Activated naive CD8-positive, alpha-beta T cell (primary cell): ENCODE data around the gene COG5.
"Not testable (repeated sequence)": the region's sequence is repeated elsewhere in the genome, so short reads cannot be mapped to it uniquely, and the experiment has no call there.

Source experiments
- H3K27ac Mint-ChIP-seq: one replicate; pipeline ENCODE4 v1.8.0; 2021; ENCODE audit warnings: mixed read lengths
- H3K27me3 Mint-ChIP-seq: one replicate; pipeline ENCODE4 v1.8.0; 2021; ENCODE audit warnings: mixed read lengths
- H3K36me3 Mint-ChIP-seq: one replicate; pipeline ENCODE4 v1.8.0; 2021; ENCODE audit warnings: mixed read lengths
- H3K4me1 Mint-ChIP-seq: one replicate; pipeline ENCODE4 v1.8.0; 2021; ENCODE audit warnings: low read depth, mixed read lengths
- H3K4me3 Mint-ChIP-seq: one replicate; pipeline ENCODE4 v1.8.0; 2021; ENCODE audit warnings: mild to moderate bottlenecking, mixed read lengths
- H3K9me3 Mint-ChIP-seq: one replicate; pipeline ENCODE4 v1.8.0; 2021; ENCODE audit warnings: low read depth, mixed read lengths

The COG5 gene

DNA sequence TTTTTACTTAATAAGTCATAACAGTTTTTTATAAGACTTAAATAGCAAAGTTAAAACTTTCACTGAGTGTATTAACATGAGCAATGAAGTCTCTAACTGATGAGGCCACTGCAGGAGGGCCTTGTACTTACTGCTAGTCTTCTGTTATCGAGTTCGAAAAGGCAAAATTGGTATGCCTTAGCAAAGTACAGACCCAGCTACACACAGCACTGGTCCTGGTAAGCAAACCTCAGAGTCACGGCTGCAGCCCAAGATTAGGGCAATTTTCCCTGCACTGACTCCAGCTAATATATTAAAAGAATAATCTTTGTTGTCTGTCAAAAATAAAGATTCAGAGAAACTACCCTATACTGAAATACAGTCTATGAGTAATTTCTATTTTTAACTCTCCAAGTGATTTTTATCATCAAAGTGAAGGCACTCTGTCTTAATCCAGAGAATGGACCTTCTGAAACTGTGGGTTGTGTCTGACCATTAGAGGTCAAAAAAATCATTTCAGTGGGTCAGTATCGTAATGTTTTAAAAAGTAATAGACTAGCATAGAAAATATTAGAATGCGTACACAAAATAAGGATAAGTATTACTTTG, 309.2 kb downstream of the COG5 start:
- peaks cover 6% of the 10 kb centered on the region for H3K36me3 Mint-ChIP-seq
- no peaks in the 10 kb centered on the region for H3K27me3 Mint-ChIP-seq
- no peaks in the 10 kb centered on the region for H3K9me3 Mint-ChIP-seq
- H3K27ac Mint-ChIP-seq, result no peak overlapping the region
- H3K4me1 Mint-ChIP-seq, result peaks cover 7% of the 10 kb centered on the region
- no peak overlapping the region for H3K4me3 Mint-ChIP-seq

DNA sequence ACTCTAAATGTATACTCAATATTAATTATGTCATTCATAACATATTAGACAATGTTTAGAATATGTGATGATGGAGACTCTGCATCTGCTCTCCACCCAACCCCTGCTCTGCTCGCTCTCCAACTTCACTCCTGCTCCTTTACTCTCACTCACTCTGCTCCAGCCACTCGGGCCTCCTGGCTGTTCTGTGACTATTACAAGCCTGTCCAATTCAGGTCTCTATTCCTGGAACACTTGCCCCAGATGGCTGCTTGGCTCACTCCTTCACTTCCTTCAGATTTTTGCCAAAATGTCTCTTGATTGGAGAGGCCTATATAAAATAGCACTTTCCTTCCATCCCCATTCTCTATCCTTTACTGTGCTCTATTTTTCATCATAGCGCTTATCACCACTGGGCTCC, 310.1 kb downstream of the COG5 start:
- peaks cover 7% of the 10 kb centered on the region for H3K4me1 Mint-ChIP-seq
- H3K9me3 Mint-ChIP-seq, result no peaks in the 10 kb centered on the region
- no peak overlapping the region for H3K27ac Mint-ChIP-seq
- H3K36me3 Mint-ChIP-seq, result peaks cover 6% of the 10 kb centered on the region
- H3K27me3 Mint-ChIP-seq, result no peaks in the 10 kb centered on the region
- H3K4me3 Mint-ChIP-seq, result no peak overlapping the region

DNA sequence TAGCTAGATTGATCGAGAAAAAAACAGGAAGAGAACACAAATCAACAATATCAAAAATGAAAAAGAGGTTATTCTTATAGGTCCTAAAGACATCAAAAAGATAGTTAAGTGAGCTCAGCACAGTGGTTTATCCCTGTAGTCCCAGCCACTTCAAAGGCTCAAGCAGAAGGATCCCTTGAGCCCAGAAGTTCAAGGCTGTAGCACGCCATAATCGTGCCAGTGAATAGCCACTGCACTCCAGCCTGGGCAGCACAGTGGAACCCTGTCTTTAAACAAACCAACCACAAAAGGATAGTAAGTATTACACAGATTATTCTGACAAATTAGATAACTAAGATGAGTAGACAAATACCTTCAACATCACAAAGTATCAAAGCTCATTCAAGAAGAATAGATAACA, 311.8 kb downstream of the COG5 start:
- H3K36me3 Mint-ChIP-seq, result peaks cover 17% of the 10 kb centered on the region
- no peak overlapping the region for H3K4me3 Mint-ChIP-seq
- H3K4me1 Mint-ChIP-seq, result peaks cover 7% of the 10 kb centered on the region
- no peaks in the 10 kb centered on the region for H3K9me3 Mint-ChIP-seq
- H3K27ac Mint-ChIP-seq, result peak overlapping the region; percentile 41
- H3K27me3 Mint-ChIP-seq, result no peaks in the 10 kb centered on the region

DNA sequence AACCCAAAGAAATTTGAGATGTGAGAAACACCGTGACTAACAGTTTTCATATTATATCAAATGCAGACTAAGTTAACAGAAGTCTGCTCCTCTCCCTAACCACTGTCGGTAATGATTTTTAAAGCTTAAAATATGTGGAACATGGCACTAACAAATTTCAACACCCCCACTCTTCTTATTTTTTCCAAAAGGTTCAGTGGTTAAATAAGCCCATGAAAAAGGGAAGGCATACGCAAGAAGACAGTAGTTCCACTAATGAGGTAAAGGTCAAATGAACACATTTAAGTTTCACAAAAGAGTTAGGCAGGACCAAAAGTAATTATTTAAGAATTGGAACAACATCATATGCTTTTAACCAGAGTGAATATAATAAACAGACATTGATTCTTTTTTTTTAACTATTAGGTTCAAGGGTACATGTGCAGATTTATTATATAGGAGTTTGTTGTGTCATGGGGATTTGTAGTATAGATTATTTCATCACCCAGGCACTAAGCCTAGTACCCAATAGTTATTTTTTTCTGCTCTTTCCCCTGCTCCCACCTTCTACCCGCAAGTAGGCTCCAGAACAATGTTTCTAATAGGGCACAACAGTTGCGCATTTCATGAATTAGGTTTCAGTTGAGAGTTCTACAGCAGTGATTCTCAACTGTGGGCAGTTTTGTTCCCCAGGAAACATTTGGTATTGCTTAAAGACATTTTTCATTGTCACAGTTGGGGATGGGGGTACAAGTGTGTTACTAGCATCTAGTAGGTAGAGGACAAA, 315.0 kb downstream of the COG5 start:
- Mint-ChIP-seq H3K4me1 (peaks cover 6% of the 10 kb centered on the region), H3K27me3 (no peaks in the 10 kb centered on the region), H3K36me3 (peaks cover 45% of the 10 kb centered on the region), H3K9me3 (no peaks in the 10 kb centered on the region), H3K4me3 (no peak overlapping the region), H3K27ac (no peak overlapping the region)

DNA sequence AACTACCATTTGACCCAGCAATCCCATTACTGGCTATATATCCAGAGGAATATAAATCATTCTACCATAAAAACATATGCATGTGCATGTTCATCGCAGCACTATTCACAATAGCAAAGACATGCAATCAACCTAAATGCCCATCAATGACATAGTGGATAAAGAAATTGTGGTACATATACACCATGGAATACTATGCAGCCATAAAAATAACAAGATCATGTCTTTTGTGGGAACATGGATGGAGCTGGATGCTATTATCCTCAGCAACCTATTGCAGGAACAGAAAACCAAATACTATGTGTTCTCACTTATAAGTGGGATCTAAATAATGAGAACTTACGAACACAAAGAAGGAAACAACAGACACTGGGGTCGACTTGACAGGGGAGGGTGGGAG, 316.9 kb downstream of the COG5 start:
- H3K4me3 Mint-ChIP-seq, H3K9me3 Mint-ChIP-seq, H3K27me3 Mint-ChIP-seq, H3K4me1 Mint-ChIP-seq: not testable (repeated sequence)
- Mint-ChIP-seq H3K27ac (peak overlapping the region; percentile 51), H3K36me3 (peaks cover 51% of the 10 kb centered on the region)

DNA sequence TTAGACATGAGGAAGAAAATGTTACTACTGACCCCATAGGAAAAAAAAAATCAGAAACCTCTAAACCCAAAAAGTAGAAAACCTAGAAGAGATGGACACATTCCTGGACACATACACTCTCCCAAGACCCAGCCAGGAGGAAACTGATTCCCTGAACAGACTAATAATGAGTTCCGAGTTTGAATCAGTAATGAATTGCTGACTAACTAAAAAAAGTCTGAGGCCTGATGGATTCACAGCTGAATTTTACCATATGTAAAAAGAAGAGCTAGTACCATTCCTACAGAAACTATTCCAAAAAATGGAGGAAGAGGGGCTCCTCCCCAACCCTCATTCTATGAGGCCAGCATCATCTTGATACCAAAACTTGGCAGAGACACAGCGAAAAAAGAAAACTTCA, 319.1 kb downstream of the COG5 start:
- peaks cover 56% of the 10 kb centered on the region for H3K36me3 Mint-ChIP-seq
- H3K27ac Mint-ChIP-seq, result no peak overlapping the region

DNA sequence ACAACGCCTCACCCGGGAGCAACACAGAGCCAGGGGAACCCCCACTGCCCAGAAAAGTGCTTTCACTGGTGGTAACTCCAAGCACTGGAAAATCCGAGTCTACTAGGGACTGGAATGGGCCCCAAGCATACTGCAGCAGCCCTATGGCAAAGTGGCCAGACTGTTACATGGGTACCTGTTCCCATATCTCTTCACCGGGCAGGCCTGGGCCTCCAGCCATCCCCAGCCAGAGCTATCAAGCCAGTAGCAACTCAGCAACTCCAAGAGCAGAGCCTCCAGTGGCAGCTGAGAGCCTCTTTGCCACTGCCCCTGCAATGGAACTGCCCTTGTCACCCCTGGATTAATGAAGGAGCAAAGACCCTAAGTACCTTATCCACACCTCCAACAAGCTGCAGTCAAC, 321.5 kb downstream of the COG5 start:
- Mint-ChIP-seq H3K27ac (no peak overlapping the region), H3K27me3 (no peaks in the 10 kb centered on the region), H3K4me1 (no peaks in the 10 kb centered on the region), H3K9me3 (no peaks in the 10 kb centered on the region), H3K4me3 (no peak overlapping the region), H3K36me3 (peaks cover 52% of the 10 kb centered on the region)

More for the DNA sequence above, 319.1 kb downstream of the COG5 start:
- Mint-ChIP-seq H3K9me3 (no peaks in the 10 kb centered on the region), H3K27me3 (no peaks in the 10 kb centered on the region), H3K4me3 (no peak overlapping the region), H3K4me1 (no peaks in the 10 kb centered on the region)

DNA sequence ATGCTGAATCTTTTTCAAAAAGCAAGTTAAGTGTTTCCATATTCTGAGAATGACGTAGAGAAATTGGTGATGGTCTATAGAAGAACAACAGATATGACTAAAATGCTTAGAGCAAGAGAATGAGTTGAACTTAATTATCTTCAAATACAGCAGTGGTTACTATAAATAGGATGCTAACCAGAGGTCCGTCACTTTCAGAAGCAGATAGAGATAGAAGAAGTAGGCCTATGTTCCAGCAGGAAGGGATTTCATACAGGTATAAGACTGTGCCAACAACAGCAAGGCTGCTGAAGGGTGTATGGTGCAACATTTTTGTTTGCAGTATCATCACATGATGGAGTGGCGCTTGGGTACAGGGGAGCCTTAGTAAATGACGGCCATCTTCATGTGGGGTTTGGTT, 326.3 kb downstream of the COG5 start:
- Mint-ChIP-seq H3K9me3 (no peaks in the 10 kb centered on the region), H3K27me3 (no peaks in the 10 kb centered on the region), H3K27ac (no peak overlapping the region), H3K4me1 (no peaks in the 10 kb centered on the region), H3K36me3 (peaks cover 15% of the 10 kb centered on the region), H3K4me3 (no peak overlapping the region)

DNA sequence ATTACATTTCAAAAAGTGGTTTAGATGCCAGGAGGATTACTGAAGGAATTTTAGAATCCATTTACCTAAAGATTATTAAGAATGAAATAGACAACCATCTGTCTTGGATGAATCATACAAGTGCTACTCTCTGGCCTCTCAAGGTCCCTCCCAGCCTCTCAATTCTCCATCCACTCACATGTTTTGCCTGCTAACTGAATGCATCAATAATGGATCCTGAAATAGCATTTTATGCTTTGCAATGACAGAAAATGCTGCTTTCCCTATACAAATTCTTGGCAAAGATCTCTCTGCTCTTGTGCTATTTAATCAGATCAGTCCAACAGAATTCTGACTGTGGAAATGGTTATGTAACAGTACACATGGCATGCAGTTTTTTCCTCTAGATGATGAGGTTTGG, 326.9 kb downstream of the COG5 start:
- no peak overlapping the region for H3K27ac Mint-ChIP-seq
- H3K4me1 Mint-ChIP-seq, result no peaks in the 10 kb centered on the region
- H3K4me3 Mint-ChIP-seq, result no peak overlapping the region
- no peaks in the 10 kb centered on the region for H3K27me3 Mint-ChIP-seq
- H3K36me3 Mint-ChIP-seq, result peaks cover 15% of the 10 kb centered on the region
- H3K9me3 Mint-ChIP-seq, result no peaks in the 10 kb centered on the region

DNA sequence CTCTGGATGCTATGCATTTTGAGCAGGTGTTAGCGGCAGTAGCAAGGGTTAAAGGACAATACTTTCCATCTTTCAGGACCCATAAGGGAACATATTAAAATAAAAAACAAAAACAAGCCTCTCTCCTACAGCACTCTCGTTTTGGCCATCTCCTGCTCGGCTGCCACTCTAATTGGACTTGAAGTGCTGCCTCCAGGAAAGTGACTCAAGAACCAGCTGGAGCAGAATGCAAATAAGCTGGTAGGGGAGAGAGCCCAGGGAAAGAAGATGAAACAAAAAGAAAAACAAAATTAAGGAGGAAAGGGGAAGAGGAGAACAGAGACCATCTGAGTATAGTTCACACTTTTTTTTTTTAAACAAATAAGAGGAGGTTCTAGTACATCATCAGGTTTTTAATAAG, 329.3 kb downstream of the COG5 start:
- Mint-ChIP-seq H3K4me3 (no peak overlapping the region), H3K9me3 (no peaks in the 10 kb centered on the region), H3K27ac (no peak overlapping the region), H3K36me3 (peaks cover 10% of the 10 kb centered on the region), H3K4me1 (no peaks in the 10 kb centered on the region), H3K27me3 (no peaks in the 10 kb centered on the region)

DNA sequence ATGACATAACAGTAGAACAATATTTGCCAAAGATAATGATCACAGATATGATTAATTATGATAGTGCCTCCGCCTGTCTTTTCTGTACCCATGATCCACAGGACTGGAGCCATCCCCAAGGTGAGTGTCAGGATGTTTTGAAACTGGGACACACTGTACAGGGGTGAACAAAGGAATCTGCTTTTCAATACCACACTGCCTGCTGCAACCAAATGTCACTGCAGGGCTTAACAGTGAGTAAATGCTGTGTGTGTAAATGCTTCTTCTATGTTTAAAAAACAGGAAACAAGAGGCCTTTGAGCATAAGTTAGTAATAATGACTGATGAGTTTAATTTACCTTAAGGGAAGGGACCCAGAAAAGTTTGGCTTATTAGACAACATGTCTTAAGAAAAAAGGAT, 329.7 kb downstream of the COG5 start:
- Mint-ChIP-seq H3K27ac (no peak overlapping the region), H3K4me3 (no peak overlapping the region), H3K27me3 (no peaks in the 10 kb centered on the region), H3K36me3 (peaks cover 8% of the 10 kb centered on the region), H3K4me1 (no peaks in the 10 kb centered on the region), H3K9me3 (no peaks in the 10 kb centered on the region)

DNA sequence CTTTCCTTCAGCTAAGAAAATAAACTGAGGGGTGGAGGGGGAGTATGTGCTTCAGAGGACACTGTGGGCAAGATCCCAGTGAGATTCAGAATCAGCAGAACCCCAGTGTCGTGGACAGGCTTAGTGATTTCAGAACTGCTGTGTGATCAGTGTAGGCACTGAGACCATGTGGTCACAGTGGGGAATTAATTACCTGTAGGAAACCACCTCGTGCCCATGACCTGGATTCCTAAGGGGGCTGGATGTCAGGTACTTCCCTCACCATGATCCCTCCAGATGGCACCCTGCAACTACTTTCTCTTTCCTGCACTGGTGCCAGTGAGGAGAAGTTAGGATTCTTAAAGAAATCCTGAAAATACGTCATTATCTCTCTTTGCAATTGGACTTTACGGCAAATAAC, 330.5 kb downstream of the COG5 start:
- Mint-ChIP-seq H3K4me3 (no peak overlapping the region), H3K36me3 (peaks cover 13% of the 10 kb centered on the region), H3K27ac (no peak overlapping the region), H3K4me1 (no peaks in the 10 kb centered on the region), H3K9me3 (no peaks in the 10 kb centered on the region), H3K27me3 (no peaks in the 10 kb centered on the region)

DNA sequence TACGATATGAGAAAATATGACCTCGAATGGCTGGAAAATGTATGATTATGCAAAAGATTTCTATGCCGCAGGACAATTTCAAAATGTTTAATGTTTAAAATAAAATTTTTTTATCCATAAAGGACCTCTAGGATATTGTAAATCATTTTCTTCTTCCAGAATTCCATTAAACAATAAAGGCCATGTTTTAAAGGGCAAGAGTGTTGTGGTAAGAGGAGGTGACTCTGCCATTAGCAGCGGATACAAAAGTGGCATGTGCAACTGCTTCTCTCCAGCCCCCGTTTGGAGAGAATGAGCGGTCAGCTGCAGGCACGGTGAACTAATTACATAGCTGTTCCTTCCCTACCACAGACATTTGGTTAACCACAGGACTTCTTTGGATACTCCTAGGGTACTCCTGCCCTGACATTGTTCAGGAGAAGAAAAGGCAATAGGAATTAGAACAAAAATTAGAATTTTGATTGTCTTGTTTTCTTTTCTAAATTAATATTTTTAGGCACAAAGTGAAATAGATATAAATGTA, 331.1 kb downstream of the COG5 start:
- no peak overlapping the region for H3K27ac Mint-ChIP-seq
- H3K36me3 Mint-ChIP-seq, result peaks cover 13% of the 10 kb centered on the region
- H3K4me3 Mint-ChIP-seq, result no peak overlapping the region
- H3K4me1 Mint-ChIP-seq, result no peaks in the 10 kb centered on the region
- no peaks in the 10 kb centered on the region for H3K27me3 Mint-ChIP-seq
- no peaks in the 10 kb centered on the region for H3K9me3 Mint-ChIP-seq

DNA sequence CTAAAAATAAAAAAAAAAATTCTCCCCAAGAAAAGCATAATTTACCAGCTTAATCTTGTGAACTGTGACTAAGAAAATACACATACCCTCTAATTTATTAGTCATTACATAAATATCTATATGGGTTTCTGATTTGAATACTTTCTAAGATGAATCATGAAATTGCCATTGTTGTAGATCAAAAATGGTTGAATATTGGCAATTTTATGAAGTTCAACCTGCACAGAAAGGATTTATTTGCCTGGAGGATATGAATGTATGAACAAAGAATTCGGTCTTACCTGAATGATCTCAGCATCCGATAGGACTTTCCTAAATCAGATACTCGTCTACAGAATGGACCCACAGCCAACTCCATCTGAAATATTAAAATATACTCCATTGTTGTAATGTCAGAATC, 333.4 kb downstream of the COG5 start:
- H3K36me3 Mint-ChIP-seq, result peaks cover 12% of the 10 kb centered on the region
- no peak overlapping the region for H3K4me3 Mint-ChIP-seq

DNA sequence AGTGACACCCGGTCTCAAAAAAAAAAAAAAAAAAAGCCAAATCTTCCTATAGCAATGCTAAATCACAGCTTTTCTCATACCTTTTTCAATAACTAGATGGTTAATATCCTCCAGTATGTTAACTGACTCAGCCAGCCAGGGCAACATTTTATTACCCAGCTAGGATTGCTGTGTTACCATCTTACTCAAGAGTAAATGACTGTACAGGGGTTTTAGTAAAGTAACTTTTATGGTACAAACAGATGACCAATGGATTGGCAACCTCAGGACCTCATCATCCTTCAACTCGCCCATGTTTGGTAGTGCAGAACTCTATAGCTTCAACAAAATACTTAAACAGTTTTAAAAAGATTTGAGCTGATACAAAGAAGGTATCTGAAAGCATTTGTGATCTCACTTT, 335.4 kb downstream of the COG5 start:
- Mint-ChIP-seq H3K4me3 (no peak overlapping the region), H3K4me1 (no peaks in the 10 kb centered on the region), H3K36me3 (peaks cover 17% of the 10 kb centered on the region), H3K27me3 (no peaks in the 10 kb centered on the region), H3K9me3 (no peaks in the 10 kb centered on the region), H3K27ac (no peak overlapping the region)

More for the DNA sequence above, 333.4 kb downstream of the COG5 start:
- Mint-ChIP-seq H3K4me1 (no peaks in the 10 kb centered on the region), H3K9me3 (no peaks in the 10 kb centered on the region), H3K27ac (no peak overlapping the region), H3K27me3 (no peaks in the 10 kb centered on the region)
